Mesodermal cell (in vitro differentiated cells): ENCODE measurements around the gene PRRG2.

Source experiments
- H3K27ac ChIP-seq: 2 replicates; pipeline ENCODE4 v1.7.0; 2013; ENCODE audit warnings: mild to moderate bottlenecking, low read depth, low read length, moderate library complexity; ENCODE audit not compliant: severe bottlenecking
- H3K36me3 ChIP-seq: 2 replicates; pipeline ENCODE4 v1.7.1; 2013; ENCODE audit warnings: mild to moderate bottlenecking, low read length, moderate library complexity; ENCODE audit not compliant: control insufficient read depth, insufficient read depth
- H3K4me1 ChIP-seq: one replicate; pipeline ENCODE4 v1.7.1; 2013; ENCODE audit warnings: mild to moderate bottlenecking, low read length; ENCODE audit not compliant: insufficient read depth, control insufficient read depth, poor library complexity, severe bottlenecking
- H3K4me3 ChIP-seq: 2 replicates; pipeline ENCODE4 v1.7.0; 2013; ENCODE audit warnings: low read length, control low read depth, mild to moderate bottlenecking; ENCODE audit not compliant: insufficient read depth, poor library complexity, severe bottlenecking; ENCODE audit errors: extremely low read depth
- H3K9me3 ChIP-seq: 2 replicates; pipeline ENCODE4 v1.7.1; 2013; ENCODE audit warnings: mild to moderate bottlenecking, low read length, moderate library complexity; ENCODE audit not compliant: control insufficient read depth
- WGBS, 2 experiments: methylation state at CpG; one replicate each; pipeline ENCODE4 v1.1.5; 2013; ENCODE audit warnings: missing lambda C conversion rate in 2 of 2; ENCODE audit not compliant: insufficient coverage in 2 of 2; 5-methylcytosine and 5-hydroxymethylcytosine counted together

PRRG2 gene

GRCh38 chr19:49558591-49558990, 22.5 kb upstream of the PRRG2 start:
- Histone ChIP-seq H3K4me1 (peaks cover 8% of the 10 kb centered on the region), H3K9me3 (no peaks in the 10 kb centered on the region), H3K27ac (no peak overlapping the region), H3K4me3 (no peak overlapping the region), H3K36me3 (peaks cover 62% of the 10 kb centered on the region)
- WGBS, 2 experiments = 89 to 91% methylated on average over 3 of the region's 7 CpGs

GRCh38 chr19:49559443-49559842, 21.7 kb upstream of the PRRG2 start:
- Histone ChIP-seq H3K27ac (no peak overlapping the region), H3K36me3 (peaks cover 71% of the 10 kb centered on the region), H3K4me1 (peaks cover 8% of the 10 kb centered on the region), H3K9me3 (no peaks in the 10 kb centered on the region), H3K4me3 (no peak overlapping the region)
- 95 to 100% methylated on average over 1 to 3 of the region's 3 CpGs for WGBS, 2 experiments

GRCh38 chr19:49559928-49560327, 21.2 kb upstream of the PRRG2 start:
- Histone ChIP-seq H3K4me3 (no peak overlapping the region), H3K4me1 (peaks cover 8% of the 10 kb centered on the region), H3K27ac (no peak overlapping the region), H3K36me3 (peaks cover 66% of the 10 kb centered on the region), H3K9me3 (no peaks in the 10 kb centered on the region)
- 84 to 87% methylated on average over 9 to 13 of the region's 15 CpGs for WGBS, 2 experiments

GRCh38 chr19:49560358-49560900, 20.7 kb upstream of the PRRG2 start:
- 88 to 89% methylated on average over 9 to 11 of the region's 15 CpGs for WGBS, 2 experiments
- Histone ChIP-seq H3K4me3 (no peak overlapping the region), H3K27ac (no peak overlapping the region), H3K4me1 (peaks cover 8% of the 10 kb centered on the region), H3K9me3 (no peaks in the 10 kb centered on the region), H3K36me3 (peaks cover 66% of the 10 kb centered on the region)

- H3K36me3 ChIP-seq = peaks cover 39% of the 10 kb centered on the region
- 100% methylated on average over 2 to 5 of the region's 6 CpGs for WGBS, 2 experiments
- H3K4me1 ChIP-seq = no peaks in the 10 kb centered on the region
- no peaks in the 10 kb centered on the region for H3K9me3 ChIP-seq
- H3K4me3 ChIP-seq = no peak overlapping the region
- H3K27ac ChIP-seq = no peak overlapping the region
Observed at GRCh38 chr19:49564616-49565045, 16.5 kb upstream of the PRRG2 start.

GRCh38 chr19:49565261-49565660, 15.9 kb upstream of the PRRG2 start:
- H3K4me1 ChIP-seq = no peaks in the 10 kb centered on the region
- no peak overlapping the region for H3K27ac ChIP-seq
- no peak overlapping the region for H3K4me3 ChIP-seq
- H3K36me3 ChIP-seq = peaks cover 32% of the 10 kb centered on the region
- no peaks in the 10 kb centered on the region for H3K9me3 ChIP-seq
- WGBS, 2 experiments = 100% methylated on average over 1 to 3 of the region's 4 CpGs

GRCh38 chr19:49566302-49566701, 14.8 kb upstream of the PRRG2 start:
- Histone ChIP-seq H3K27ac (no peak overlapping the region), H3K36me3 (peaks cover 28% of the 10 kb centered on the region), H3K4me3 (no peak overlapping the region), H3K4me1 (peaks cover 3% of the 10 kb centered on the region), H3K9me3 (no peaks in the 10 kb centered on the region)
- WGBS, 2 experiments = 89 to 100% methylated on average over 3 of the region's 3 CpGs

- peaks cover 24% of the 10 kb centered on the region for H3K36me3 ChIP-seq
- 93 to 100% methylated on average over 3 of the region's 9 CpGs for WGBS, 2 experiments
- H3K27ac ChIP-seq = no peak overlapping the region
- peaks cover 3% of the 10 kb centered on the region for H3K4me1 ChIP-seq
- H3K9me3 ChIP-seq = no peaks in the 10 kb centered on the region
- H3K4me3 ChIP-seq = no peak overlapping the region
Observed at GRCh38 chr19:49567861-49568441, 13.2 kb upstream of the PRRG2 start.

GRCh38 chr19:49570138-49570856, 10.8 kb upstream of the PRRG2 start:
- 44 to 46% methylated on average over 12 to 13 of the region's 14 CpGs for WGBS, 2 experiments
- H3K36me3 ChIP-seq = peaks cover 23% of the 10 kb centered on the region
- H3K4me1 ChIP-seq = peaks cover 3% of the 10 kb centered on the region
- H3K9me3 ChIP-seq = no peaks in the 10 kb centered on the region
- H3K27ac ChIP-seq = no peak overlapping the region
- H3K4me3 ChIP-seq = no peak overlapping the region

- Histone ChIP-seq H3K4me3 (no peak overlapping the region), H3K27ac (peak overlapping the region; percentile 23), H3K4me1 (peaks cover 3% of the 10 kb centered on the region), H3K36me3 (peaks cover 24% of the 10 kb centered on the region), H3K9me3 (no peaks in the 10 kb centered on the region)
- 78 to 80% methylated on average over 7 to 11 of the region's 11 CpGs for WGBS, 2 experiments
Observed at GRCh38 chr19:49570997-49571676, 10.0 kb upstream of the PRRG2 start.
